Stimulated activated CD8-positive, alpha-beta memory T cell treated with anti-CD3 and anti-CD28 coated beads, Interleukin-7, amount 100 ng/mL, for 1 hour (primary cell): Measurements from ENCODE around the gene QTRT2.

ENCODE experiments used
- DNase-seq, 2 donors: peaks; one replicate each; pipeline ENCODE4 v3.0.0-alpha.2; 2020; ENCODE audit warnings: low read depth in 2 of 2

Gene QTRT2

GRCh38 chr3:114122027-114122709 lies 65.6 kb downstream of the QTRT2 start:
- DNase-seq, result no peak

GRCh38 chr3:114126461-114126860 lies 69.9 kb downstream of the QTRT2 start:
- no peak for DNase-seq

- DNase-seq, result no peak
Measured at GRCh38 chr3:114127517-114127916, 71.0 kb downstream of the QTRT2 start.

- no peak for DNase-seq
Measured at GRCh38 chr3:114128231-114128630, 71.7 kb downstream of the QTRT2 start.

- no peak for DNase-seq
Measured at GRCh38 chr3:114128826-114129225, 72.3 kb downstream of the QTRT2 start.

GRCh38 chr3:114132500-114132899 lies 76.0 kb downstream of the QTRT2 start:
- DNase-seq, result no peak

- DNase-seq, result no peak
Measured at GRCh38 chr3:114133947-114134346, 77.4 kb downstream of the QTRT2 start.
